GM19468 (cell line): ENCODE data around the gene CNRIP1.
"Not testable (repeated sequence)": the region's sequence is repeated elsewhere in the genome, so short reads cannot be mapped to it uniquely, and the experiment has no call there.

ENCODE experiments used
- ATAC-seq: cut with Tn5 transposase; IDR thresholded peaks from one replicate; pipeline ENCODE4 v1.9.1; 2021; ENCODE audit warnings: mild to moderate bottlenecking, moderate library complexity, moderate number of reproducible peaks; ENCODE audit not compliant: unreplicated experiment; ENCODE audit errors: extremely low read depth

The CNRIP1 gene, protein sequence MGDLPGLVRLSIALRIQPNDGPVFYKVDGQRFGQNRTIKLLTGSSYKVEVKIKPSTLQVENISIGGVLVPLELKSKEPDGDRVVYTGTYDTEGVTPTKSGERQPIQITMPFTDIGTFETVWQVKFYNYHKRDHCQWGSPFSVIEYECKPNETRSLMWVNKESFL

DNA sequence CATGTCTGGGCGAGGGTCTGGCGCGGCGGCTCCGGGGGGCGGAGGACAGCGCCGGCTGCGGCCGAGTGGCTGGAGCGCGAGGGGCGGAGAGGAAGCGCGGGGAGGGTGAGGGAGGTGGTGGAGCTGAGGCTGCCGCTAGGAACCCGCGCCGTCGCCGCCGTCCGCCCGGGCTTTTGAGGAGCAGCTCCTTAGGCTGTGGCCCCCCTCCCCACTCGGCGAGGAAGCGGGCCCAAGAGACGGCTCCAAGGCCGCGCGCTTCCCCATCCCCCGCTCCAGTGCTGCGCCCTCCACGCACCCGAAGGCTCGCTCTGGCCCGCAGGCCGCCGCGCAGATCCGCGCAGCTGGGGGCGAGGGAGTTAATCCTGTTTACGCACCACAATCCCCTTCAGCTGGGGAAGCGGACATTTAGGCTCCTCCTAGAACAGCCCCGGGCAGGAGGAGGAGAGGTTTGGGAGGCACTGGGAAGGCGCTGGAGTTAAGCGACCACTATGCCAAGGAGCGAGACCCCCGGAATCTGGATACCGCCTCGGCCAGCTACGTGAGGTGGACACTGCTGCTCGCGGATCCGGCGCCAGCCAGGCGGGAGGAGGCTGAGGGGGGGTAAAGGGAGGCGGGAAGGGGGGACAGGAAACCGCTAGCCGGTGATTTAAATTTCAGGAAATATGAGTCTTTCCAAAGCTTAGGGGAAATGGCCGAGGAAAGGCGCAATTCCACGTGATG, at the start of gene CNRIP1:
Gene CNRIP1 (minus strand): TSS at position 552 of the 720 bp plus-strand sequence. CDS start 549 bp downstream, at position 3.
- no peak for ATAC-seq

DNA sequence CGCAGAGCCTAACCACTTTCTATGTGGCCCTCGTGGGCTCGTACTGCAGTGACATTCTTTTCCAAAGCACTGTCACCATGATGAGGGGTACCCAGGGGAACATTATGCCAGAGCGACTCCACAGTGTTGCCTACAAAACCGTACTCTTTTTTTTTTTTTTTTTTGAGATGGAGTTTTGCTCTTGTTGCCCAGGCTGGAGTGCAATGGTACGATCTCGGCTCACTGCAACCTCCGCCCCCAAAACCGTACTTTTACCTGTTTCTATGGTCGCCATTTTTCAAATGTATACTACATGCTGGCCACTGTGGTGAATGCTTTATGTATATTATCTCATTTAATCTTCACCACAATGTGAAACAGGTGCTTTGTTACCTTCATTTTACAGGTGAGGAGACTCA, 49.6 kb upstream of the CNRIP1 start:
- no peak for ATAC-seq

DNA sequence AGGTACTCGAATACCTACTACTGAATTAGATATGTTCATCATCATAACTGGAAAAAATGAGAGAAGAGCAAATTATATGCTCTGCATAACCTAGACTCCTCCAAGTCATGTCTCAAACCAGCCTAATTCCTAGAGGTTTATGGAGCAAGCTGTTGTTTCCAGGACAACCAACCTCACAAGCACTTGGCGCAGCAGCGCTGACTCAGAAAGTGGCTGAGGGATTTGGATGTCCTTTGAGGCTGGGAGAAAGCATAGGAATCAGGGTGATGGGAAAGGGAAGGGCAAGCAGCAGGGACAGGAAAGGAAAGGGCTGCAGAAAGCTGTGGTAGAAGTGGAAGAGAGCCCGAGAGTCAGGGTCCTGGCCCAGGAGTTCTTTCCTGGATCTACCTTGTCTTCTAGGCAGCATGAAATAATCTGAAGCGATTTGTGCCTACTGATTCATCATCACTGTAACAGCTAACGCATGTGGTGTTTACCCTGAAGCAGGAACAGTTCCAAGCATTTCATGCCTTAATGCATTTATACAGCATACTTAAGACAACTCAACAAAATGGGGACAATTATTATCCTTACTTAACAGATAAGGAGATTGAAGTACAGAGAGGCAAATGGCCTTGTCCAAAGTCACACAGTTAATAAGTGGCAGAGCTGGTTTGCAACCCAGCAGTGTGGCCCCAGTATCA, 49.0 kb upstream of the CNRIP1 start:
- no peak for ATAC-seq

DNA sequence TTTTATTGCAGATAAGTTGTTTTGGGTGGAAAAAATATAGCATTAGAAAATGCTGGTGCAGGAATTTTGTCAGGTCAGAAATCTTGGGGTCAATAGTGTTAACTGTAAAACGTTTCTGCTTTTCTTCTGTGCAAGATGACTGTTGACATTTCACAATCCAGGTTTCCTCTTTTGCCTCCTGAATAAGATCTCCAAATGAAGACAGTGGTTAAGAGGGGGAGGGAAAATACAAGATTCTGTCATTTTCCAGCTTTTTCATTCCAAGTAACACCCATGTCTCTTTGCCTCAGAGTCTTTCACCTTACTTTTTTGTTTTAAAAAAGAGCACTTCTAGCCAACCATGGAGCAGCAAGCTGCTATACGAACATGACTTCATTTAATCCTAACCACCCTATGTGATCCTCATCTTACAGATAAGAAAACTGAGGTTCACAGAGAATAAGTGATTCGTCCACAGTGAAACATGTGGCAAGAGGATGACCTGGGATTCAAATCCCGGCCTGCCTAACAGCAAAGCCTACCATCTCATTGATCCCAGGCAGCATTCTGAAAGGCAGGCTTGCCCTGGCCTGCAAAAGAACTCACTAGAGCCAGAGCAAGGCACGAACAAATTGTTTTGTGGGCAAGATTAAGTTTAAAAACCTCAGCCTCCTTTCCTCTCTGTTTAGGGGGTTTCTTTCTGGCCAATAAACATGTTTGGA, 48.4 kb upstream of the CNRIP1 start:
- ATAC-seq: no peak

DNA sequence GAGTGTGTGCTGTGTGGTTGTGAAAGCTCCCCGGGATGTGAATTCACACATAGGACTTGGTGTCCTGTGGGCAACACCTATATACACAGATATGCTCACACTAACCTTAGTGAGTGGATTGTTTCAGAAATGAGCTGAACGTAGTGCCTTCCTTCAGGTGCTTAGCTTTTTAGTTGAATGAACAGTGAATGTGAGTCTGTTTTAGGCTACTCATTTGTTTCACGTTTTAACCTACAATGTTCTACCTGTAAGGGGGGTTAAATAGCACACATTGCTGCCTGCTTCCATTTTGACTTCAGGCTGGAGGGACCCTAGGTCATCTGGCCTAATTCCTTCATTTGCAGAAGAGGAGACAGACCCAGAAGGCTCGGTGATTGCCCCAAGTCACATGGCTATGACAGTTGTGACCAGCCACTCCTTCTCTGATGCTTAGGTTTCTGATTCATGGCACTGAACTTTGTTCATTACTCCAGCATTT, 46.4 kb upstream of the CNRIP1 start:
- ATAC-seq: no peak

DNA sequence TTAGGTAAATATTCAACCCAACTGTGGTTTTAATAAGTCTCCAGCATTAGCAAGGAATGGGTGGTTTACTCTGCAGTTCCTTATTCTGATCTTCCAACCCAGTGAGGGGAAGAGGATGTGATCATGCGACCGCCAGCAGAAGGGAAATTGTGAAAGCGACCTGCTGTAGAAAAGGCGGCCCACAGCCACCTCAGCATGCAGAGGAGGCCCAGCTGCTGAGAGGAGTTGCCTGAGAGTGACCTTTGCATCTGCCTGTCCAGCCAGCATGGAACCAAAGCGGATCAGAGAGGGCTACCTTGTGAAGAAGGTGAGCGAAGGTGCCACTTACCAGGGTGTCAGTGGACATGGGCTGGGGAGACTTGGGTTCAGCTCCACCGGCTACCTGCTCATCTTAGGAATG, 45.3 kb upstream of the CNRIP1 start, which contains the start of gene PLEK:
Gene PLEK (plus strand): TSS at position 196 of the 400 bp plus-strand sequence. CDS start 70 bp downstream, at position 266.
- peak; percentile 68 for ATAC-seq

DNA sequence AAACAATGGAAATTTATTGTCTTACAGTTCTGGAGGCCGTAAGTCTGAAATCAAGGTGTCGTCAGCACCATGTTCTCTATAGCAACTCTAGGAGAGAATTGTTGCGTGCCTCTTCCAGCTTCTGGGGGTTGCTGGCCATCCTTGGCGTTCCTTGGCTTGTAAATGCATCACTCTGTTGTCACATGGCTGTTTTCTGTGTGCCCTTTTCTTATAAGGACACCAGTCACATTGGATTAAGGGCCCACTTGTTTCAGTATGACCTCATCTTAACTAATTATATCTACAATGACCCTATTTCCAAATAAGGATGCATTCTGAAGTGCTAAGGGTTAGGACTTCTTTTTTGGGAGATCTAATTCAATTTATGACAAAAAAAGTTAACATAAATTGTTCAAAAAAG, 44.0 kb upstream of the CNRIP1 start:
- ATAC-seq: no peak

DNA sequence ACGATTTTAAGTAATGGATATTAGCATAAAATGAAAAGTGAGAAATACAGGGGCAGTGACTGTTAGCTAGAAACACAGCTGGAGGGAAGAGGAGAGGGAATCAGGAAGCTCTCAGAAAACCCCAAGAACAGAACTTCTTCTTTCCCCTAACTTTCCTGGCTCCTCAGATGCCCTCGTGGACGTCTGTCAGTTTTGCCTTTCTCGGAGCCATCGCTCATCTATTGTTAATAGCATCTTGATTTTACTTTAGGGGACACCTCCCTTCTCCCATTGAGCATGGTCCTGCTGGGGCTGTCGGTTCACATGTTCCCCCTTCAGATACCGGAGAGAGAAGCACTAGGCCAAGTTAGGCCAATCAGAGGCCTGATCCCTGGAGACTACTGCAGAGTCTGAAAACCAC, 43.0 kb upstream of the CNRIP1 start:
- ATAC-seq: no peak

DNA sequence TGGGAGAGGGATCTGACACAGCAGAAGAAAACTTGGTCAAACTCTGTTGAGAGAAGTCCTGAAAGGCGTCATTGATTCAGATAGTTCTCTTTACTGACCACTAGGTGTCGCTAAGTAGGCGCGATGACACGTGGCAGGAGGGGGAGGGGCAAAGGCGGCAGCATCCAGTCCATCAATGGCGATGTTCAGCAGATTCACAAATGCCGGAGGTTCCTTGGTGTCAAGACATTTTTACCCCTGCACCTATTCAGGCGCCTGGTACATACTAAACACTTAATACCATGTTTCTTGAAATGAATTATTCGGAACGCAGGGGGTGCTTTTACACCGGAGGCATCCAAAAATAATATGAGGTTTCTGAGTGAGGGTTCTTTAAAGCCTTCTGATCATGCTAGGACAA, 42.3 kb upstream of the CNRIP1 start:
- no peak for ATAC-seq

DNA sequence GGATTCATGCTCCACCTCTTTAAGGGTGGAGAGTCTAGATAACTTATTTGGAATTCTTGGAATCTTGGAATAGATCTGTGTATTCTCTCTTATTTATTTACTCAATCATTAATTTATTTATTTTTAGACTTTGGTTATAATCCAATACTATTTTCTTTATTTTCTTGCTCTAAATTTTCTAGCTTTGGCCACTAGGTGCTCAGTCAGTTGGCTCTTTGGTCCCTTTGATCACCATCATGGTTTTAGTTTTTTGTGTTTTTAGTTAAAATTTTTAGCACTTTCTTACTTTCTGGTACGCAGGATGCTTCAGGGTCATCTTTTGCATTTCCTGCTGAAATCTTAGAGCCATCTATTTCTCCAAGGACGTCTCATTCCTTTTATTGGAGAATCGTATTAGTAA, 40.1 kb upstream of the CNRIP1 start:
- ATAC-seq: no peak

DNA sequence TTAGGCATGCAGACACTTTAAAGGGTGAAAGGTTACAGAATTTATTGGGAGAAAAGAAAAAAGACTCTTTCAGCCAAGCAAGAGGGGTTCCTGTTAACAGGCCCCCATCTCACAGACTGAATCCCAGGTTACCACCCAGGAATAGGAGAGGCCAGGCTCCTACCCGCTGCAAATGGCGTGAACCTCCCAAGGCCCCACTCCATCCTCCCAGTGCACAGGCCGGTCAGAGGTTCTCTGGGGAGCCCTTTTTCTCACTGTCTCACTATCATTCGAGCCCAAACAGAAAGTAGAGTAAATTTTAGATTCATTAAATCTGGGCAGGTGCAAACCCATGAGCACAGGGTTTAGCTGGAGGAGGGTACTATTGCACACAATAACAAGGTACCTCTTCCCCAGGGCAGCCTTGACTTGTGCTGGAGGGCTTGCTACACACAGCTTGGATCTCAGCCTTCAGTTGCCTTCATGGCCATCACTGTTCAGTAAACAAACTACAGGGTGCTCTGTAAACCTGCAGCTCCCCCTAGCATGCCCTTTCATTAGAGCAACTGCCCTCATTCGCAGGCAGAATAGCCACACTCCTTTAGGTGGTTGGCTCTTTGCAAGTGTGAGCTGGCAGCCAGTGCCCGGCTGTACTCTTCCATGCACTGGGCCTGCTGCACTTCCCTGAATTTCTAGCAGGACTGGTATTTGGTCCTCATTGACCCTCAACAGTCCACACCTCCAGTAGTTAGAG, 38.0 kb upstream of the CNRIP1 start:
- ATAC-seq: peak; percentile 62

DNA sequence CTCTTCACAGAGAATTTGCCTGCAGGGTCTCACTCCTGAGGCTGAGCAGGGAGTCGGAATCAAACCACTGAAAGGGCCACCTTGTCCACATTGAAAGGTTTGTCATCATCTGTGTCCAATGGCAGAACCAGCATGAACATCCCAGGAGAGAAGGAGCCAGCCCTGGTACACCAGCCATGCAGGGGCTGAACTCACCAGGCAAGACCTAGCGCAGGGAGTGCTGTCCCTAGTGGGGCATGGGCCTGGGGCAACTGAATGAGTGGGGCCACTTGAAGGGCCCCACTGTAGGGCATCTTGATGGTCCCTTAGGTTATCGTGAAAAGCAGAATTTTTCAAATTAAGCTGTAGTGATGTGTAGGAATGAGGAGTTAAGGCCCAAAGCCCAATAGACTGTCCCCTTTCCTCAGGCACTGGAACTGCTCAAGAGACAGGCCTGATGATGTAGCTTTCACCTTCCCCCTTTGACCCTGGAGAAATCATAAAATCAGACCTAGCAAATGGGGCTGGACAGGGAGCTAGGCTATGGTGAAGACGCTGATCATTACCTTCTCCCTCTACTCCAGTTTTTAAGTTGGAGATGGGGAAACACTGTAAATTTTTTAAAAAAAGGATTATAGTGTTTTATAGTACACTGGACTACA, 37.0 kb upstream of the CNRIP1 start:
- ATAC-seq: no peak

DNA sequence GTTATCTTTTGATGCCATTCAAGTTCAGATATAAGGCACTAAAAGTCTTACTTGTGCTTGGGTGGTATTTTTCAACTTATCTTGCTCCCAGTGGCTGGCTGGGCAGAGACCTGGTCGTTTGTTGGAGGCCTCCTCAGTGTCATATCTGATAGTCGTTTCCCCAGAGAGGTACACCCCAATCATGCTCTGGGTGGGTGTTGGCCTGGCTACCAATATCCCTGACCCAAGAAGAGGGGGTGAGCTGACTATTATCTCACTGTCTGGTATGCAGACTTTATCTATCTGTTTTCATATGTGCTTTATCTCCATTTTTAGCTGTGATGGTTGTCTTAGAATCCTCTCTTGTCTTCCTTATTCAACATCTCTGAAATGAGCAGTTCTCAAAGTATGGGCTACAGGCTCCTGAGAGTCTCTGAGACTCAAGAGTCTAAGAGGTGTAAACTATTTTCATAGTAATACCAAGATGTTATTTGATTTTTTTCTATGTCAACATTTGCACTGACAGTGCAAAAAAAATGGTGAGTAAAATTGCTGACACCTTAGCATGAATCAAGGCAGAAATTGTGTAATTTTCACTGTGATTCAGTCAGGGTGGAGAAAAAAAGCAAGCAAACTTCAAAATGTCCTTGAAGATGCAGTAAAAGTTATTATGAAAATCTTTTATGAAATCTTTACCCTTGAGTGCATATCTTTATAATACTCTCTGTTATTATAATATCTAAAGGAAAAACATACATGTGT, 33.1 kb upstream of the CNRIP1 start:
- no peak for ATAC-seq

DNA sequence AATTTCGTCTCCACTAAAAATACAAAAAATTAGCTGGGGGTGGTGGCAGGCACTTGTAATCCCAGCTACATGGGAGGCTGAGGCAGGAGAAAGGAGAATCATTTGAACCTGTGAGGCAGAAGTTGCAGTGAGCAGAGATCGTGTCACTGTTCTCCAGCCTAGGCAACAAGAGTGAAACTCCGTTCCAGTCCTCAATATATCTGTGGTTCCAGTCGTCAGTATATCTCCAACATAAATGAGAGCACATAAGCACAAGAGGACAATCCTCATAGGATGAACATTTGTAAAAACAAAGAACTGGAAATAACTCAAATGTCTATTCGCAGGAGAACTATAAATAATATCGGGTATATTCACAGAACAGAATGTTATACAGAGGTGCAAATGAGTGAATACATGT, 32.2 kb upstream of the CNRIP1 start:
- no peak for ATAC-seq

DNA sequence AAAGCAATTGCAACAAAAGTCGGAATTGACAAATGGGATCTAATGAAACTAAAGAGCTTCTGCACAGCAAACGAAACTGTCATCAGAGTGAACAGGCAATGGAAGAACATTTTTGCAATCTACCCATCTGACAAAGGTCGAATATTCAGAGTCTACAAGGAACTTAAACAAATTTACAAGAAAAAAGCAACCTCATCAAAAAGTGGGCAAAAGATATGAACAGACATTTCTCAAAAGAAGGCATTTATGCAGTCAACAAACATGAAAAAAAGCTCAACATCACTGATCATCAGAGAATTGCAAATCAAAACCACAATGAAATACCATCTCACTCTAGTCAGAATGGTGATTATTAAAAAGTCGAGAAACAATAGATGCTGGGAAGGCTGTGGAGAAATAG, 29.3 kb upstream of the CNRIP1 start:
- not testable (repeated sequence) for ATAC-seq

DNA sequence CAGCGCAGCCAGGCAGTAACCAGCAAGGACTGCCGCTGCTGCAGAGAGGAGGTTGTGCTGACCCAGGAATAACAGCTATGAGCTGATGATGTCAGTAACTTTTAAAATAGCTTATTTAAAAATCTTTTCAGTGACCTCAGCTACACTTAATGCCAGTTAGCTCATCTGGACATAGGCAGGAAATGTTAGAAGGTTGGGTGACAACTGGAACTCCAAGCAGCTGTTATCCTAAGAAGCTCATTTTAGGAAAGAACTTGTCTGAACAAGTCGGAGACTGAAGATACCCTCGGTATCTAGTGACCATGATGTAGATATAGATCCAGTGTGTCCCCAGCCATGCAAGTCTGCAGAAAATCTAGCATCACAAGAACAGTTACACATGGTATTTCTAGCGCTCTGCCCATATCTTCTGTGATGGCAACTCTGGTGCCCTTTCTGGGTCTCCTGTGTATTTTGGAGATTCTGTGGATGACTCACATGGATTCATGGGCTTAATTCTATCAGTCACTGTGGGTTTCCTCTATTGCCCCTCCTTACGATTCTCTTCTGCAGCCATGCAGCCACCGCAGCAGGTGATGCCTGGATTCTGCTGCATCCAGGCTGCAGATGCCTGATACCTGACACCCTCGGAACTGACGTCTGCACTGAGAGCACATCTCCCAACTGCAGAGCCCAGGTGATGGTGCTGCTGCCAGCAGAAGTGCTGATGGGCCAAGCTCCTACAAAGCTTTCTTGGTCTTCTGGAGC, 25.6 kb upstream of the CNRIP1 start:
- no peak for ATAC-seq

DNA sequence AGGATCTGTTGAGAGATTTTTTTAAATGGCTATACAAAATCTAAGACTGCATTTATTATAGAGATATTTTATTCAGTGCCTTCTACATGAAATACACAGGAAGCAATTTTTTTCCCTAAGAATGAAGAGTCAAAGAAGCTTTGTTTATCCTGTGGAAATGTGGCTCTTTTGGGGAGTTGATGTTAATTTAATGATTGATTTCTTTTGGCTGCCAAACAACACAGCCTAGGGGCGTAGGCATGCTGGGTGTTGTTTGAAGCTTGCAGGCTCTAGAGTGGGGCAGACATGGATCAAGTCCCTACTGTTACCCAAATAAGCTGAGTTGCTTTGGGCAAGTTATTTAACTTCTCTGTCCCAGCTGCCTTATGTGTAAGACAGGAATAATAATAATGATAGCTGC, 24.3 kb upstream of the CNRIP1 start:
- no peak for ATAC-seq

DNA sequence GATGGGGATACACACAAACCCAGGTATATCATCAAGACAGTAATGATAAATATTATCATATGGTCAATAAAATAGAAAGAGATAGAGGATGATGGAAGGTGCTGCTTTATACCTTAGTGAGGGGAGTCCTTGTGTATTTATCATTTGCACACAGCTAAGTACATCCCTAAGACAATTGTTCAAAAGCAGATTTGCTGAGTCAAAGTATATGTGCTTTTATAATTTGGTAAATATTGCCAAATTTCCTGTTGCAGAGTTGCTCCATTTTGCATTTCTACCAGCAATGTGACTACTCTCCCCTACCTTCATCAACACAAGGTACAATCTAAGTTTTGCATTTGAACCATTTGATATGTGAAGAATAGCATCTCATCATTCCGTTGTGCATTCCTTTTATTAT, 22.7 kb upstream of the CNRIP1 start:
- no peak for ATAC-seq
